Measurements from ENCODE around the gene MACROD2.

Gene MACROD2

DNA sequence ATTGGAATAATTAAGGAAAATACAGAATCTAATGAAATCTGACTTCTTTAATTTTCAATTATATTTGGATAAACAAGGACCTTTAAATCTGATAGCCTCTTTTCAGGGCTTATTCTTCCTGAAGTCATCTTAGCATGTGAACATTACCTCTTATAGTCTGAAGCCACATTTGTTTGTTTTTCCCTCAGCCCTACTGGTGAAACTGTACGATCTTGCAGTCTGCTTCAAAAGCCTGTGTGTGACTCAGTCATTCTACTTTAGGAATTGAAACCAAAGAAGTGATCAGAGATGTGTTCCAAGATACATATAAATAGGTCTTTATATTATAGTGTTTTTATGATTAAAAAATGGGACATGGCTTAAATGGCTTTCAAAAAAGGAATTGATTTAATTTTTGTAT is 67.5 kb downstream of the MACROD2 start:
- no peak for DNase-seq (ENCODE audit: low read depth)

GRCh38 chr20:14064333-14064732 is 69.0 kb downstream of the MACROD2 start:
- no peak for DNase-seq (ENCODE audit: low read depth)

DNA sequence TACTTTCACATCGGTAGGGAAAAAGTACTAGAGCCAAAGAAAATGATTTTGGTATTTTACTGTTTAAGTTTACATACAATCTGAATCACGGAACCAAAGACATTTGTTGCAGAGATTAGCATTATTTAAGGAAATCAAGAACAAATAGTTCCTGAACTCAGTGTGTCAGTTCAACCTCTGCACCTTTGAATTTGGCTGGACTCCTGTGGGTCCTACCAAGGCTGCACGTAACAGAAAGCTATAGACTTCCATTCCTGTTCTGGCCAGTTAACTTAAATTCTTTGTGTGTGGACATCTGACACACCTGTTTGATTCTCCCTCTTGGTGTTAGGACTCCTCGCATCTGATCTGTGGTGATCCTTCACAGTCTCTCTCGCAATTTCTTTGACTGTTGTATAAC is 69.6 kb downstream of the MACROD2 start:
- no peak for DNase-seq (ENCODE audit: low read depth)

- DNase-seq (ENCODE audit: low read depth): no peak
Measured at GRCh38 chr20:14065774-14066173, 70.5 kb downstream of the MACROD2 start.

GRCh38 chr20:14067603-14068002 is 72.3 kb downstream of the MACROD2 start:
- no peak for DNase-seq (ENCODE audit: low read depth)

DNA sequence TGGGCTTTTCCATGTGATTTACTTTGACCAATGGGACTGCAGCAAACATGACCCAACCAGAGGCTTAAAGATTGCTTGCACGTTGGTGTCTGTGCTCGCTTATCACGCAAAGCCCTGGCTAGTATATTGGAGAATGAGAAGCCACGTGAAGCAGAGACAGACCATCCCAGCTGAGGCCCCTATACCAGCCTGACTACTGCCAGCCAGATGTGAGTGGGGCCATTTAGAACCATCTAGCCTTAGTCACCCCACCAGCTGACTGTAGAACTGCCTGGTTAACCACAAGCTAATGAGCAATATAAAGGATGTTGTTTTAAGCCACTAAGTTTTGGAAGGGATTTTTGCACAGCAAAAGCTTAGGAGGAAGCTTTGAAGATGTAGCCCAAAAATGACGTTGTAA is 74.5 kb downstream of the MACROD2 start:
- peak; percentile 4 for DNase-seq (ENCODE audit: low read depth)

DNA sequence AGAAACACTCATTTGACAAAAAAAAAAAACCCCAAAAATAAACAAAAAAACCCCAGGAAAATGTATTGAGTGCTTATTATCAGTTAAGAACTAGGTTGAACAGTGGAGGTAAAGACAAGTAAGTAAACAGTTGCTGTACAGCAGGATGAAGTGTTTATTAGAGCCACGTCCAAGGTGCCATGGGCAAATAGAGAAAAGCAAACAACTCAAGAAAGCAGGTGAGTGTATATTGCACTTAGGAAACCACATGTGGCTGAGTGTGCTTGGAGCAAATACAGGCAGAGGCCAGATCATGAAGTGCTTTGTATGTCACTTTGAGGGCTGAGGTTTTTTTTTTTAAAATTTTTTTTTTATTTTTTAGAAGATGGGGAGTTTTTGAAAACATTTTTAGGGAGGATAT is 98.3 kb downstream of the MACROD2 start:
- no peak for DNase-seq (ENCODE audit: low read depth)

DNA sequence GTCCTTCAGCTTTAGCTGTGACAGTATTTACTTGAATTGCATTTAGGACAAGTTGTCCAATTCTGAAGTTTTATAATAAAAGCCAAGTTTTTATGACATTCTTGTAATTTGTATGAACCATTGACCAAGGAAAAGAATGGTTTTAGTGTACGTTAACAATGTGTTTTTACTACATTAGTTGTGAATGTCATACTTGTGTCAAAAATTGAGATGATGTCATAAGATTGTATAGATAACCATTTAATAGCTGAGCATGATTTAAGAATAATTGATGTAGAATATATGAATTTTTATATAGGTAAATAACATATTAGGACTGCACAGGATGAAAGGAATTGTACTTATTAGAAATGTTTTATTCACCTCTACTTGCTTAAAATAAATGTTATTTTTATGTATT is 102.9 kb downstream of the MACROD2 start:
- no peak for DNase-seq (ENCODE audit: low read depth)

GRCh38 chr20:14113416-14113815 is 118.1 kb downstream of the MACROD2 start:
- no peak for DNase-seq (ENCODE audit: low read depth)

- no peak for DNase-seq (ENCODE audit: low read depth)
Measured at GRCh38 chr20:14114065-14114704, 118.9 kb downstream of the MACROD2 start.

GRCh38 chr20:14116037-14116436 is 120.7 kb downstream of the MACROD2 start:
- DNase-seq (ENCODE audit: low read depth): no peak

- DNase-seq (ENCODE audit: low read depth): peak; percentile 6
Measured at GRCh38 chr20:14117768-14118167, 122.5 kb downstream of the MACROD2 start.

- no peak for DNase-seq (ENCODE audit: low read depth)
Measured at GRCh38 chr20:14126856-14127255, 131.5 kb downstream of the MACROD2 start.

- DNase-seq (ENCODE audit: low read depth): no peak
Measured at GRCh38 chr20:14127514-14128223, 132.4 kb downstream of the MACROD2 start.

GRCh38 chr20:14134004-14134403 is 138.7 kb downstream of the MACROD2 start:
- no peak for DNase-seq (ENCODE audit: low read depth)

DNA sequence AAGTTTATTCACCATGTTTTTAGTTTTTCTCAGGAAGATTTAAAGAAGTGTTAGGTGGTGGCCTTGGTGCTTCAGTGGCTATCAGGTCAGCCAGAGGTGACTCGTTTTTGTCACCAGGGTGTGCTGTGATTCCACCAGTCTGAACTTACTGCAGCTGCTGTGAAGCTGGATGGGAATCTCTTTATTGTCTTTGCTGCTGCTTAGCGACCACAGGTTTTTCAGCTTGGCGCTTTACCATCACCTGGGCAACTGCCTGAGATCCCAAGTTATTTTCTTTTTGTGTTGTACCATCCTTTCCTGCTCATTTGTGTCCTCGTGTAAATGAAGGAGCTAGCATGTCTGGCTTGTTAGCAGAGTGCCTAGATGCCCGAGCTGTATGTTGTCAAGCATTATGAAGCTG is 146.9 kb downstream of the MACROD2 start:
- DNase-seq (ENCODE audit: low read depth): peak; percentile 24

DNA sequence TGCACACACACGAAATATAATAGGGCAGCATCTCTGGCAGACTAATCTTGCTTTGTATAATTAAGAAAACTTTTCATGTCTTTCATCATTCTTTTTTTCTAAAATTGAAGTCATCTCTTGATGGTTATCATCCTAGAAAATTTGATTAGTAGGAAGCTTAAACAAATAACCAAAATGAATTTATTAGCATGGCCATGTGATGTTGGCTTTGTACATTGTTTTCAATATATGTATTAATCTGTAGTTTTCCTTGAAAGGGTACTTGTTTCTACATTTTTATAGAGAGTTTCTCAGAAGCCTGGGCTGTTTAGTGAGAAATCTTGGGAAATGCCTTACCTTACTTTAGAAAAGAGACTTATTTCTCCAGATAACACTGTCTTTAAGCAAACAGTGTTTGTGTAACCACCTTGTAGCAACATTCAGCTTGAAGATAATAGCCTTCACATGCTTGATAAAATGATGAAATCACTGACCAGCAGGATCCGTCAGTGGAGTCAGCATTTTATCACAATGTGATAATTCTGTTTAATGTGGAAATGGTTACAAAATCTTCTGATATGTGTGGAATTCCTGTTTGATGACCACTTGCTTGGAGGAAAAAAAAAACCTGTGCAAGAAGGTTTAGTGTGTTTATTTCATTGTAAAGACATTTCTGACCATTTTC is 147.8 kb downstream of the MACROD2 start:
- DNase-seq (ENCODE audit: low read depth): peak; percentile 32

- no peak for DNase-seq (ENCODE audit: low read depth)
Measured at GRCh38 chr20:14148042-14148441, 152.7 kb downstream of the MACROD2 start.

DNA sequence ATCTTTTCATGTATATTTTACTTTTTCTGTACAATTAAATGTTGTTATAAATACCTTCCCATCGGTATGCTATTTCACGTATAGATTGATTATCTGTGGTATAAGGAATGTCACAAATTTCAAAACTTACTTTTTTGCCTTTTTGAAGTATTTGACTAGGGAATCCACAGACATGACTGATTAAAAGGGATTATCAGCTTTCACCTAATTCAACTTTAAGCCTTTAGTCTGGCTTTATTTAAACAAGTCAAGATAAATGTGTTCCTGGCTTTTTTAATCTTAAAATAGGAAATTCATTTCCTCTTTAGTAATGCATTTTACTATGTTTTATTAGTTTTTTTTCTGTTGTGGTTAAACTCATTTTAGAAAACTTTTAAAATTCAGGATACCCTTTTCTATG is 160.0 kb downstream of the MACROD2 start:
- no peak for DNase-seq (ENCODE audit: low read depth)

DNA sequence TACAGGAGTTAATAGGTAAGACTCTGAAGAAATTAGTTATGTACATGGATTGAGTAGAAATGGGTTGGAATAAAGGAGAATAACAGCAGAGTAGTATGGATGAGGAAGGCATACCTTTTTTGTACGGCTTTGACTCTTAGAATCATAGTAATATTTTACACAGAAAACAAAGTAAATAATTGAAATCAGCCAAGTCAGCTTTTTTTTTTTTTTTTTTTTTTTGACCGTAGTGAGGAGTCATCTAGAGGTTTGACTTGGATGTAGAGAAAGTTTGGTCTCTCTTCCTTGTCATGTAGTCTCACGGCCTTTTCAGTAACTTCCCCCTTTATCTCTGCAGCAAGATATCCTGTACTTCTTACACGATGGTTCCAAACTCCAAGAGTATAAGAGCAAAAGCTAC is 183.2 kb downstream of the MACROD2 start:
- no peak for DNase-seq (ENCODE audit: low read depth)

- no peak for DNase-seq (ENCODE audit: low read depth)
Measured at GRCh38 chr20:14178952-14179351, 183.6 kb downstream of the MACROD2 start.

DNA sequence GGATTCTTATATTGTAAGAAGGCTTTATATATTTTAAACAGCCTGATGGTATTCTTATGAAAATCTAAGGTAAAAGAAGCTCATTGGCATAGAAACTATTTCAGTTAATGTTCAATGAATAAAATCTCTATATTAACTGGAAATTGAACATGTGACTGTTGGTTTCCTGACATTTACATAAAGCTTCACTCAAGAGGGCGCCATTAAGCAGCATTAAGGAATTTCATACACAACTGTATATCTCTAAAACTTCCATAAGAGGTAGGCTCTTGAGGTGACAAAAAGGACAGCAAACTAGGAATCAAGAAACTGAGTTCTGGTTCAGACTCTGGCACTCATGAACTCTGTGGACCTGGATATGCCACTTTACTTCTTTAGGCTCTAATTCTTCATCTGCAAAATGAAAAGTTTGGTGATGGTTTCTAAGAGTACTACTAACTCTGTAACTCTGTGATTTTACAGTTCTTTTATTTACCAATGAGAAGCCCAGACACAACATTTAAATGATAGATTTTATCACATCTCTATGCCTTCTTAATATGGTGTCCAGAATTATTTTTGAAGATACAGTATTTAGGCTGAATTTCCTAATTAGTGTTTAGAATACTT is 194.6 kb downstream of the MACROD2 start:
- peak; percentile 32 for DNase-seq (ENCODE audit: low read depth)

DNA sequence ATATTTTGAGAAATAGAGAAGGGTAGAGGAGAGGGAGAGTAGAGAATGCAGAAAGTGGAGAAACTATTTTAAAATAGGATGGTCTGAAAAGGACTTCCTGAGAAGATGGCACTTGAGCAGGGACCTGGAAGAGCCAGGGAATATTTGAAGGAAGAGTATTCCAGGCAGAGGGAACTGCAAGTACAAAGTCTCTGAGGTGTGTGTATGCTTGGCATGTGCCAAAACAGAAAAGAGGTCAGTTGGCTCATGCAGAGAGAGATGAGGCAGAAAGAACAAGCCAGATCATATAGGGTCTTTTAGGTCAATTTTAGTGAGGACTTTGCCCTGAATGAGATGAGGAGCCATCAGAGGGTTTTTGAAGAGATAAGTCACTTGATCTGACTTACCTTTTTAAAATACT is 196.2 kb downstream of the MACROD2 start:
- DNase-seq (ENCODE audit: low read depth): no peak

Measured in GM04504 (cell line).